A673 (cell line): ENCODE data around the gene PI4K2A.

ENCODE experiments used
- EZH2 ChIP-seq: fragments of 200-600 bp; sonication (generic); IDR thresholded peaks from 2 replicates; pipeline ENCODE4 v1.6.1; 2017; ENCODE audit warnings: borderline replicate concordance, low read depth, mild to moderate bottlenecking, mixed read lengths, antibody characterized with exemption, low read length; ENCODE audit not compliant: poor library complexity, severe bottlenecking
- TF ChIP-seq, protein P1 (sequence below): fragments of 300-800, 200-600 bp; sonication (generic); conservative IDR thresholded peaks from 2 replicates; pipeline ENCODE4 v1.5.1; 2017; ENCODE audit warnings: low read depth, mild to moderate bottlenecking, antibody characterized with exemption, low read length, moderate library complexity, mixed read lengths

DNA sequence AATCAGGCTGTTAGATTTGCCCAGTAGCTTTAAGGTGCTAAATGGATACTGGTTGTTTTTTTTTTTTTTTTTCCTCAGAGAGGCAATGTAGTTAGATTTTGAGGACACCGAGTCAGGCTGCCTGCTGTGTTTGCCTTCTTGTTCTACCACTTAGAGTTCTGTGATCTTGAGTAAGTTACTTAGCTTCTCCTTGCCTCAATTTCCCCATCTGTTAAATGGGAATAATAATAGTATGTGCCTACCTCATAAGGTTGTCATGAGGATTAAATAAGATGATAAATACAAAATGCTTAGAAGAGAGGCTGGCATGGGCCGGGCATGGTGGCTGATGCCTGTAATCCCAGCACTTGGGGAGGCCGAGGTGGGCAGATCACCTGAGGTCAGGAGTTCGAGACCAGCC is 21.7 kb upstream of the PI4K2A start:
- TF ChIP-seq, protein P1, sequence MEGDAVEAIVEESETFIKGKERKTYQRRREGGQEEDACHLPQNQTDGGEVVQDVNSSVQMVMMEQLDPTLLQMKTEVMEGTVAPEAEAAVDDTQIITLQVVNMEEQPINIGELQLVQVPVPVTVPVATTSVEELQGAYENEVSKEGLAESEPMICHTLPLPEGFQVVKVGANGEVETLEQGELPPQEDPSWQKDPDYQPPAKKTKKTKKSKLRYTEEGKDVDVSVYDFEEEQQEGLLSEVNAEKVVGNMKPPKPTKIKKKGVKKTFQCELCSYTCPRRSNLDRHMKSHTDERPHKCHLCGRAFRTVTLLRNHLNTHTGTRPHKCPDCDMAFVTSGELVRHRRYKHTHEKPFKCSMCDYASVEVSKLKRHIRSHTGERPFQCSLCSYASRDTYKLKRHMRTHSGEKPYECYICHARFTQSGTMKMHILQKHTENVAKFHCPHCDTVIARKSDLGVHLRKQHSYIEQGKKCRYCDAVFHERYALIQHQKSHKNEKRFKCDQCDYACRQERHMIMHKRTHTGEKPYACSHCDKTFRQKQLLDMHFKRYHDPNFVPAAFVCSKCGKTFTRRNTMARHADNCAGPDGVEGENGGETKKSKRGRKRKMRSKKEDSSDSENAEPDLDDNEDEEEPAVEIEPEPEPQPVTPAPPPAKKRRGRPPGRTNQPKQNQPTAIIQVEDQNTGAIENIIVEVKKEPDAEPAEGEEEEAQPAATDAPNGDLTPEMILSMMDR = no peak
- TF ChIP-seq EZH2 = no peak
